NCI-H510A (cell line): ENCODE data around the gene CCN6.
A peak's percentile ranks its signal among the peaks of the same experiment; 100 is the strongest.
"Not testable (repeated sequence)": the region's sequence is repeated elsewhere in the genome, so short reads cannot be mapped to it uniquely, and the experiment has no call there.

Experiments
- DNase-seq: peaks from one replicate; lab custom pipeline; 2025; lab: John Stamatoyannopoulos, UW

CCN6 gene

DNA sequence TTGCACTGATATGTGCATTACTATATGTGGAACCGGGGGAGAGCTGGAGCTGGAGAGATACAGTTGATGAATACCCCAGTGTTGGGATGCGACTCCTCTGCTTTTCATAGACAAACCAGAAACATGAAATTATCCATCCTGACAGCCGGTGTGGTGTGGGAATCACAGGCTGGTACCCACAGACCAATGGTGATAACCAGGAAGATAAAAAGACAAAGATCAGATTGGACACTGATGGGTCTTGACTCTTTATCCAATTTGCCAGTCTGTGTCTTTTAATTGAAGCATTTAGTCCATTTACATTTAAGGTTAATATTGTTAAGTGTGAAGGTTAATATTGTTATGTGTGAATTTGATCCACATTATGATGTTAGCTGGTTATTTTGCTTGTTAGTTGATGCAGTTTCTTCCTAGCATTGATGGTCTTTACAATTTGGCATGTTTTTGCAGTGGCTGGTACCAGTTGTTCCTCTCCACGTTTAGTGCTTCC lies 2.6 kb upstream of the CCN6 start:
- not testable (repeated sequence) for DNase-seq

- DNase-seq = no peak
Observed at GRCh38 chr6:112054555-112055190, 769 bp downstream of the CCN6 start.

DNA sequence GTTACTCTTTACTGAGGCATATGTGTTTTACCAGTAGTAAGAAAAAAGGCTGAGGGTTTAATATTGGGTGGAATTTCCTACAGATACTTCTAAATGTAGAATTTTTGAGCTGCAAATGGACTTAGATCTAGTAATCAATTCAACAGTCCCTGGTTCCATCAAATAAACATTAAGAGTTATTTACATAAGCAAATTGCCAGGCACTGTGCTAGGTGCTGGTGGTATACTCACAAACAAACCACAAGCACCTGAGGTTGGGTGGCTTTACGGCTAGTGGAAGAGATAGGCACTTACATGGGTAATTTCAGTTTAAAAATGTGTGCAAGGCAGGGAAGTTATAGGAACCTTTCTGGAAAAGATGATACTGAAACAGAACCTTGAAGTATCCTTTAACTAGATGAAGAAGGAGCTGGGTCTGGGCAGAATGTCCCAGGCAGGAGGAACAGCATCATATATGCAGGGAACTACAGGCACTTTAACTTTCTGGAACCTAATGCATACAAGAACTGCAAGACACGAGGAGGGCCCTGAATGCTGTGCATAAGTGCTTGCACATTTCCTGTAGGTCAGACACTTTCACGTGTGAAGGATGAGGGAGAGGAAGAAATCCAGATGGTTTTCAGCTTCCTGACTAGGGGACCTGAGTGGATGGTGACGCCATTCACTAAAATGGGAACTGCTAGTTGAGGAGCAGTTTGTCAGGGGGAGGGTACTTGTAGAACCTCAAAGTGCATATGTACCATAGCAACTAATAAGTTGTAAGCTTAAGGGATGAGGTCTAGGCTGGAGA lies 4.5 kb downstream of the CCN6 start:
- DNase-seq = no peak

GRCh38 chr6:112061605-112062004 lies 7.7 kb downstream of the CCN6 start:
- DNase-seq = no peak

DNA sequence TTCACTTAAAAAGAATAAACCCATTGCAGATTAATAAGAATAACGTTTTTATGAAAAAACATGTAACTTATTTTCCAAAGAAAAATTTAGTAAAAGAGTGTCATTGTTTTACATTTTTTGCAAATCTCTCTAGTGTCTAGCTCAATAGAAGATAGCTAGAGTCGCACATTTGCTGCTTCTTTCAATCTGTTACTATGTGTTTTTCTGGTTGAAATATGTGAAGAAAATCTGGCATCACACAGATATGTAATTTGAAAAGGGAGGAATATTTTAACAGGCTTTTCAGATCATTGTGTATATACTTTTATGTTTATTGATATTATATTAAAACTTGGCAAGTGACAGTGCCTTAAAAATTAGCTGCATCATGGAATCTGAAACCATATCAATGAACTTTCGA lies 9.1 kb downstream of the CCN6 start:
- DNase-seq = no peak

DNA sequence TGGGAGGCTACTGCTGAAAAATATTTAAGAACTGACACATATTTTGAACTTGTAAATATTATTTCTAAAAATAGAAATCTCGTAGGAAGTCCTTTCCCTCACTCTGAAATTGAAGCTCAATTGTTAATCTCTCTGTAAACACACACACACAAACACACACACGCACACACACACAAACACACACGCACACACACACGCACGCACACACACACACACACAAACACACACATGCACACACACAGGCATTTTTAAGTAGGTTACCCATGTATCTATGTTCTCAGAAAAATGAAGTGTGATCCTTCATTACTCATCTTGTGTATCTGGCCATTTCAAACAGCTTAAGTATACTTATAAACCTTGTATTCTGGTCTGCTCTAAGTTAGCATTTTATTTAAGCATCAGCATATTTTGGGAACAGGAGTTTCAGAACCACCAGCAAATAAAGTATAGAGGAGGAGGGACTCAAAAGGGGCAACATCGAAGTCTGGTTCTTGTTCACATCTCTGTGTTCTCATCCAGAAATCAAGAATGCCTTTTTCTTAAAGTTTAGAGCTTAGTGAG lies 11.6 kb downstream of the CCN6 start:
- DNase-seq = no peak

DNA sequence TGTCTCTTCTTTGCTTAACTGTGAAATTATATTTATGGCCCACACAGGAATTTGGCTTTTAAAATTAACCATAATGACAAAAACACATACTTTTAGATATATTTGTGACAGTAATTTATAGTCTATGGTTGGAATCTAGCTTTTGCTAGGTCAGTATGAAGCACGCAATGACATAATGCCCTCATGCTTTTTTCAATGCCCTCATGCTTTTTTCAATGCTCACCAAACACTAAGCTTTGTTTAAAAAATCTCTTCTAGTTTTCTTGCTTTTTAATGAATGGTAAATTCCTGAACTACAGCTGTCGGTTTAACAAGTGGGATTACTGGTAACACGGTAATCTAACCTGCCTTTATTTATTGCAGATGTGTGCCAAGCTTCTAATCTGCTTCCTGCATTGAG lies 12.7 kb downstream of the CCN6 start:
- no peak for DNase-seq

DNA sequence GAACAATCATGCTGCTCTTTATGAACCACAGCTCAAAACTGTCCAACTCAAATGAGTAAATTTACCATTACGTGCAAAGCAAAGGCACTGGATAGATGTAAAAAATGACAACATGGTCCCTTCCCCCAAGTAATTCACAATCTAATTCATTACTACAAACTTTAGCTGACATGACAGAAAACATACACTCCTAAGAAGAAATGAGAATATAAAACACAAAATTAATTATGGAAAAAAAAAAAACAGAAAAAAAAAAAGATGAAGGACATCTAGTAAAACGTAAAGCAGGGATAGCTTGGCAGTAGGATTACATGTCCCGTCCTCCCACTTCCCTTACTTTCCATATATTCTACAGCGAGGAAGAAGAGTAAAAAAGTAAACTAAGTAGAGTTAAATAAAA lies 27.7 kb downstream of the CCN6 start:
- DNase-seq = no peak

DNA sequence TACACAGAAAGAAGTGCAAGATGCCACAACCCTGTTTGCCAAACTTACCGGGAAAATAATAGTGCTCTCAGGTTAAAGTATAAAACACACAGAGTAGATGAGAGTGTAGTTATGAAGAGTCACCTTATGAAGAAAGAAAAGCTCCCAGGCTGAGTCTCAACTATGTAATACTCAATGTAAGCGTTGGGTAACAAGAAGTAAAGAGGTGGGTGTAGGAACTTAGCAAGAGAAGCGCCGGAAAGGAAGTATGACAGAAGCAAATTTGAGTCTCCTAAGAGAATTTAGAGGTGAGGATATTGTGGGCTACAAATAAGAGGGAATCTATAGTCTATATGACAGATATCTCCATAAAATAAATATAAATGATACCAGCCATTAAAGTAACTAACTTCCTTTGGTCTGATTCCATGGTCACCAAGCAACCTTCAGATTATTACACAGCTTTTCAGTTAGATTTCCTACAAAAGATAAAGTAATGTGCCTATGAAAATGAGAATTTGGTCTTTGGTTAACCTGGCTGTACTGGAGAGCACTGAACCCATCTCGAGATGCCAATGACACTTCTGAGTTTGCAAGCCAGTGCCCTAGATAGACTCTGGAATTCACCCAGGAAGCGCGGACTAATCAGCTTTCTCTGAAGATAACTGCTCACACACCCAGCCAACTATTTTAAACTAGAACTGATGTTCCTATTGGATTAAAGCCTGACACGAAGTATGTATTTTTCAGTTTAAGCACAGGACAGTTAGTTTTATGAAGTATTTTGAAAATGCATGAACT lies 31.6 kb downstream of the CCN6 start:
- DNase-seq = no peak

DNA sequence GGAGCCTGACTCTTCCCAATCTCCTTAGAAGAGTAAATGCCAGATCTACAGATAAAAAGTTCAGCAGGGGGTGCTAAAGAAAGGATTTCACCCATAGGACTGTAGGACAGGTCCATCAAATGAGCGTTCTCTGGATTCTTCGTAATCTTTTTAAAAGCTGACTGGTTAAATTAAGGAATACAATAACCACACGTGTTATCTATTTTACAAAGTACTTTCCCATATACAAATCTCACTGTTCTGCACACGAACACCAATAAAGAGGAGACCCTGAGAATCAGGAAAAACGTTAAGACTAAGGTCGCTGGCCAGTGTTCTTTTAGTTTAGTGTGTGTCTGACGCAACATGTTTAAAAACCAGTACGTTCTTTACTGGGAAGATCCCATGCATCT lies 32.8 kb downstream of the CCN6 start:
- DNase-seq = no peak

GRCh38 chr6:112087136-112087911 lies 33.4 kb downstream of the CCN6 start, which contains the start of the genes FAM229B and TUBE1:
TSS of gene FAM229B (plus strand) at chr6:112087591. CDS start at chr6:112099284, 11,693 bp downstream.
TSS of gene TUBE1 (minus strand) at chr6:112087482. CDS start at chr6:112087434, 48 bp downstream.
- DNase-seq = peak; percentile 59

GRCh38 chr6:112087916-112088315 lies 34.0 kb downstream of the CCN6 start:
- DNase-seq = no peak

DNA sequence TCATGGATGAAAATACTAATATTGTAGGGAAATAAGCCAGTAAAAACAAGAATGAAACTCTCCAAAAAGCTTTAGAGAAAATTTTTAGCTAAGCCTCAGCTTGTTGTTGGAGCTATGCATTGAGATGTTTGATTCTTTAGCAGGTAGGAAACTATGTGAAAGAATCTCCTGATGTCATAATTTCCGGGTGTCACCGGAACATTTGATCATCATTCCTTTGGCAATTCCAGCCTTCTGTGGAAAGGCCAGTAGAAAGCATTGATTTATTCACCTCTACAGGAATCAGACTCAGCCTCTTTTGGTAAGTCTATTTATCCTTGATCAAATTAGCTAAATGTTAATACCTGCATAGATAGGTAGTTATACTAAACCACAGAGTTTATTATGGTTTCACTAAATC lies 43.0 kb downstream of the CCN6 start:
- no peak for DNase-seq

- no peak for DNase-seq
Observed at GRCh38 chr6:112100561-112100960, 46.7 kb downstream of the CCN6 start.

- DNase-seq = not testable (repeated sequence)
Observed at GRCh38 chr6:112106026-112106425, 52.1 kb downstream of the CCN6 start.

DNA sequence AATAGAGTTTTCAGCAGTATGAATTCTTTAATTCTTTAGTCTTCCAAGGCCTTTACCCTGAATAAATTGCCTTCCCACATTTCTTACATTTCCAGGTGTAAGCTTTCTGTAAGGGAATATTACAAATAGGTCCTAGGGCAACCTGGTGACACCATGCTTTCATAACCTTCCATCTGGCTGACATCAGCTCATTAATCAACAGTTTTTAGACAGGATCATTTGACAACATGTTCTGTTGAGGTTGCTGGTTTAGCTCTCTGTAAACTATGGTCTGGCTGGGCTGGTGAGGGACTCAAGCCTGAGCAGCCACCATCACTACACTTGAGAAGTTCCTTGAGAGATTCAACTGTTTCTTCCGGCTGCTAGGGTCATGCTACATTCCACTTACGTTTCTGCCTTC lies 52.7 kb downstream of the CCN6 start:
- no peak for DNase-seq

GRCh38 chr6:112109262-112109661 lies 55.4 kb downstream of the CCN6 start:
- no peak for DNase-seq

GRCh38 chr6:112113431-112113830 lies 59.5 kb downstream of the CCN6 start:
- DNase-seq = no peak

GRCh38 chr6:112113918-112114317 lies 60.0 kb downstream of the CCN6 start:
- DNase-seq = no peak

DNA sequence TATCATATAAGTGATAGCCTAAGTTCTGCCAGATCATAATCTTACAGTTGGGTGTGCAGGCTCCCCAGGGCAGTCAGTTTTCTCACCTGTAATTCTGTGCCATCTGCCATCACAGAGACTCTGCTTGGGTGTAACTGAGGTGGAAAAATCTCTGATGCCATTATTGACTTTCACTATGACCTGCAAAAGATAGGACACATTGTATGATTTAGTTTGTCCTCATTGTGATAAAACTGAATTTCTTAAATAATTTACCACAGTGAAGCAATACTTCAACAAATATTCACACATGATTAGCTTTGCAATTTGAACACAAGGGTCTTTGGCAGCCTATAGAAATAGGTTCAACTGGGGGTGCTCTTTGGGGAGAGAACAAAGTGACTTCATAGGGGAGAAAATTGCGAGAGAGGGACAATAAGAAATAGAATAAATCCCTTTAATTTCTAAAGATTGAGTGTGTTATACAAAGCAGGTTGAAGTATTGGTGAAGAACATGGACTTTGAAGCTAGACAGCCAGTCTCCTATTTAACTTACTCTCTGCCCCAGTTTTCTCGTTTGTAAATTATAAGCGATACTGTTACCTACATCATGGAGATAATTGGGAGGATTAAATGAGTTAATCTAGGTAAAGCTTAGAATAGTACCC lies 60.8 kb downstream of the CCN6 start:
- DNase-seq = no peak

GRCh38 chr6:112116221-112116620 lies 62.3 kb downstream of the CCN6 start:
- no peak for DNase-seq
